OCI-LY1 (cell line): ENCODE results near the gene ACCS.

Source experiments
- H2AFZ ChIP-seq: fragments of 200-600 bp; sonication (generic), shearing (Covaris generic); 2 replicates; pipeline ENCODE4 v1.6.0; 2014; ENCODE audit warnings: antibody characterized with exemption, mild to moderate bottlenecking, low read length
- H3F3A ChIP-seq: fragments of 200-600 bp; sonication (generic), shearing (Covaris generic); 2 replicates; pipeline ENCODE4 v1.6.0; 2014; ENCODE audit warnings: mild to moderate bottlenecking, antibody characterized with exemption, low read length, moderate library complexity; ENCODE audit not compliant: insufficient read depth
- H3K27ac ChIP-seq: fragments of 200-600 bp; sonication (generic); 2 replicates; pipeline ENCODE4 v1.5.1; 2014; ENCODE audit warnings: low read length, mixed run types, mild to moderate bottlenecking, low read depth; ENCODE audit not compliant: poor library complexity, severe bottlenecking
- H3K27me3 ChIP-seq: fragments of 200-600 bp; sonication (generic); 2 replicates; pipeline ENCODE4 v1.6.0; 2014; ENCODE audit warnings: antibody characterized with exemption, mild to moderate bottlenecking, low read length, moderate library complexity; ENCODE audit not compliant: insufficient read depth
- H3K36me3 ChIP-seq: fragments of 200-600 bp; sonication (generic); 2 replicates; pipeline ENCODE4 v1.6.1; 2014; ENCODE audit warnings: mild to moderate bottlenecking, antibody characterized with exemption, low read length, moderate library complexity, mixed read lengths; ENCODE audit not compliant: insufficient read depth
- H3K4me1 ChIP-seq: fragments of 200-600 bp; sonication (generic); 2 replicates; pipeline ENCODE4 v1.5.1; 2014; ENCODE audit warnings: mild to moderate bottlenecking, low read length, moderate library complexity; ENCODE audit not compliant: insufficient read depth, severe bottlenecking
- H3K4me2 ChIP-seq: fragments of 200-600 bp; sonication (generic), shearing (Covaris generic); 2 replicates; pipeline ENCODE4 v1.6.1; 2014; ENCODE audit warnings: low read length
- H3K4me3 ChIP-seq: fragments of 200-600 bp; sonication (generic); 2 replicates; pipeline ENCODE4 v1.5.1; 2014; ENCODE audit warnings: low read length, low read depth, mild to moderate bottlenecking, mixed read lengths; ENCODE audit not compliant: poor library complexity, severe bottlenecking
- H3K79me2 ChIP-seq: fragments of 200-600 bp; shearing (Covaris generic); 2 replicates; pipeline ENCODE4 v1.6.1; 2016; ENCODE audit warnings: mixed run types, low read length, mixed read lengths; ENCODE audit not compliant: insufficient read depth
- H3K9ac ChIP-seq: fragments of 200-600 bp; sonication (generic), shearing (Covaris generic); 2 replicates; pipeline ENCODE4 v1.6.1; 2014; ENCODE audit warnings: mild to moderate bottlenecking, low read length, mixed read lengths
- H3K9me2 ChIP-seq: fragments of 200-600 bp; sonication (generic), shearing (Covaris generic); 2 replicates; pipeline ENCODE4 v1.6.1; 2014; ENCODE audit warnings: low read depth, mild to moderate bottlenecking, low read length, mixed read lengths
- H3K9me3 ChIP-seq: fragments of 200-600 bp; shearing (Covaris generic); 2 replicates; pipeline ENCODE4 v1.6.1; 2014; ENCODE audit warnings: low read length, mixed read lengths
- H4K20me1 ChIP-seq: fragments of 200-600 bp; sonication (generic), shearing (Covaris generic); 2 replicates; pipeline ENCODE4 v1.6.0; 2016; ENCODE audit warnings: mild to moderate bottlenecking, low read length; ENCODE audit not compliant: insufficient read depth
- CTCF ChIP-seq: fragments of 200-600 bp; sonication (generic), shearing (Covaris generic); IDR thresholded peaks from 2 replicates; pipeline ENCODE4 v1.5.1; 2017; ENCODE audit warnings: mild to moderate bottlenecking, antibody characterized with exemption, low read length, moderate library complexity, mixed read lengths
- EZH2 ChIP-seq: fragments of 200-600 bp; sonication (generic), shearing (Covaris generic); IDR thresholded peaks from 2 replicates; pipeline ENCODE4 v1.8.0; 2017; ENCODE audit warnings: borderline replicate concordance, mixed run types, mild to moderate bottlenecking, antibody characterized with exemption, low read length, moderate library complexity, mixed read lengths

The ACCS gene

GRCh38 chr11:44128729-44129128 lies 62.7 kb downstream of the ACCS start:
- H3K36me3 ChIP-seq: 0 out of 2 replicates have a peak, but pooled peaks cover 10% of the 10 kb centered on the region
- H3K4me1 ChIP-seq: no peaks in the 10 kb centered on the region
- H4K20me1 ChIP-seq: no peaks in the 10 kb centered on the region
- H3K9me2 ChIP-seq: no peaks in the 10 kb centered on the region
- no peak overlapping the region for H2AFZ ChIP-seq
- TF ChIP-seq EZH2: no peak
- no peak overlapping the region for H3K4me3 ChIP-seq
- H3K4me2 ChIP-seq: no peak overlapping the region
- H3K79me2 ChIP-seq: no peaks in the 10 kb centered on the region
- H3K27ac ChIP-seq: no peak overlapping the region
- no peaks in the 10 kb centered on the region for H3K27me3 ChIP-seq
- no peaks in the 10 kb centered on the region for H3F3A ChIP-seq
- no peaks in the 10 kb centered on the region for H3K9me3 ChIP-seq
- no peak overlapping the region for H3K9ac ChIP-seq

GRCh38 chr11:44130751-44131150 lies 64.7 kb downstream of the ACCS start:
- Histone ChIP-seq H3K9me2 (no peaks in the 10 kb centered on the region), H3K9me3 (no peaks in the 10 kb centered on the region), H3K4me2 (no peak overlapping the region), H3K36me3 (0 out of 2 replicates have a peak, but pooled peaks cover 10% of the 10 kb centered on the region), H3K79me2 (no peaks in the 10 kb centered on the region), H2AFZ (no peak overlapping the region), H3K27ac (no peak overlapping the region), H3F3A (no peaks in the 10 kb centered on the region), H3K4me1 (no peaks in the 10 kb centered on the region), H3K4me3 (no peak overlapping the region), H3K27me3 (no peaks in the 10 kb centered on the region), H4K20me1 (no peaks in the 10 kb centered on the region), H3K9ac (no peak overlapping the region)
- TF ChIP-seq CTCF (no peak), EZH2 (no peak)

DNA sequence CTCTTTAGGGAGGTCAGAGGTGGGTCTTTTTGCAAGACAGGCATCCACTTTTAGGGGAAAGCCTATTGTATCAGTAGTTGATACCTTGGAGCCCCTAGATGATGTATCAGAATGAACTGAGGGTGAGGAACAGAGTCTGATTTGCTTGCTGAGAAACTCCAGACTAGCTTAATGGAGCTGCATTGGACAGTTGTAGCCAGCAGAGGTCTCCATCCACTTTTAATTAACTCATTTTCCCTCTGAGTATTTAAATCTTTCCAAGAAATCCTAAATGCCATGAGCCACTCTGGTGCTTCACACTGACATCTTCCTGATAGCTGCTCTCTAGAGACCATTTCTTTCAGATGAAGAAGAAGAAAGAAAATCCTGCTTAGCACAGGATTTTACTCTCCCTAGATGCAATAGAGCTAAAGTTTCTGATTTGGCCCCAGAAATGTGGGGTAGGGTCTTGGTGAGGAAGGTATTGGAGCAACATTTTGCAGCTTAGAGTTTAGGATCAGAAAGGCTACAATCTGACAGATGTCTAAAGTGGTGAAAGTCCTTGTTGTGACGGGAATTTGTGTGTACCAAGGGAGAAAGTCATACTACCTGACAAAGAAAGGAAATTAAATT lies 67.4 kb downstream of the ACCS start:
- no peak overlapping the region for H2AFZ ChIP-seq
- H3F3A ChIP-seq: no peaks in the 10 kb centered on the region
- no peaks in the 10 kb centered on the region for H3K4me1 ChIP-seq
- H3K27me3 ChIP-seq: no peaks in the 10 kb centered on the region
- peak; percentile 72 for TF ChIP-seq CTCF
- no peak for TF ChIP-seq EZH2
- no peaks in the 10 kb centered on the region for H4K20me1 ChIP-seq
- H3K9me2 ChIP-seq: no peaks in the 10 kb centered on the region
- no peaks in the 10 kb centered on the region for H3K36me3 ChIP-seq
- no peak overlapping the region for H3K4me2 ChIP-seq
- no peak overlapping the region for H3K4me3 ChIP-seq
- H3K9me3 ChIP-seq: no peaks in the 10 kb centered on the region
- no peak overlapping the region for H3K9ac ChIP-seq
- H3K27ac ChIP-seq: no peak overlapping the region
- H3K79me2 ChIP-seq: no peaks in the 10 kb centered on the region
